Activated B cell treated with CpG ODN at 0.5 μM for 24 hours (primary cell): ENCODE results near the gene TMEM151A. TPM values are rescaled to one million over a fixed set of nuclear protein-coding genes. Genes with fewer than 3 reads are reported as not detected.

ENCODE experiments used
- ATAC-seq: fragments of 200-7000 bp; cut with Tn5 transposase; one replicate; pipeline ENCODE4 v1.10.0; 2021; ENCODE audit warnings: low read depth, mild to moderate bottlenecking, moderate library complexity
- CTCF ChIA-PET: fragments of 350-600 bp; sonication (Branson Sonifier 250); formaldehyde crosslinking; loops from one replicate; lab custom pipeline; 2021; ENCODE audit warnings: antibody characterized with exemption; lab: Charles Lee
- POLR2A ChIA-PET: fragments of 350-600 bp; sonication (Branson Sonifier 250); formaldehyde crosslinking; loops from one replicate; lab custom pipeline; 2021; ENCODE audit warnings: antibody characterized with exemption; lab: Charles Lee
- DNase-seq: peaks from one replicate; pipeline ENCODE4 v3.0.0; 2022
- H3K27ac Mint-ChIP-seq: one replicate; pipeline ENCODE4 v1.8.0; 2020; ENCODE audit warnings: mixed read lengths
- H3K27me3 Mint-ChIP-seq: one replicate; pipeline ENCODE4 v1.8.0; 2021; ENCODE audit warnings: mixed read lengths
- H3K36me3 Mint-ChIP-seq: one replicate; pipeline ENCODE4 v1.8.0; 2021; ENCODE audit warnings: low read depth, mixed read lengths
- H3K4me1 Mint-ChIP-seq: one replicate; pipeline ENCODE4 v1.8.0; 2021; ENCODE audit warnings: mixed read lengths
- H3K4me3 Mint-ChIP-seq: one replicate; pipeline ENCODE4 v1.8.0; 2020; ENCODE audit warnings: mild to moderate bottlenecking, mixed read lengths
- H3K9me3 Mint-ChIP-seq: one replicate; pipeline ENCODE4 v1.8.0; 2020; ENCODE audit warnings: mixed read lengths
- CTCF ChIP-seq: fragments of 200-600 bp; IDR thresholded peaks from one replicate; pipeline ENCODE4 v1.8.0; 2022; ENCODE audit warnings: antibody characterized with exemption, mild to moderate bottlenecking
- intact Hi-C: fragments of 100-400 bp; cut with micrococcal nuclease; formaldehyde crosslinking; loops from one replicate; pipeline ENCODE4 v1.15.1; 2024
- total RNA-seq: library from RNA; stranded (reverse); gene quantifications from 2 replicates; pipeline ENCODE4 v1.2.3, GENCODE V29; 2022

TMEM151A gene
- total RNA-seq, 1 donor from 2014 or later: not detected

- peak; percentile 95 for TF ChIP-seq CTCF
- intact Hi-C loops: loop anchor here (1.0 to 2.0 kb wide), 12 partner anchors 16 to 531 kb away; partner anchors contain the start of genes BRMS1, CCDC87, CCS and DPP3
- peak overlapping the region; percentile 97 for H3K27ac Mint-ChIP-seq
- peaks cover 30% of the 10 kb centered on the region for H3K4me1 Mint-ChIP-seq
- DNase-seq: peak; percentile 98
- ChIA-PET CTCF (interaction anchor here (0.6 to 5.1 kb wide), 21 partner anchors 9 to 438 kb away, joined by 3 to 67 read pairs (median 6); partner anchors contain the start of genes BRMS1, DPP3, MRPL11 and RBM4B), POLR2A (interaction anchor here (0.6 to 3.3 kb wide), 32 partner anchors 13 to 1729 kb away, joined by 3 to 26 read pairs (median 4); partner anchors contain the start of genes BRMS1, CCDC85B, DPP3 and MRPL11)
- no peaks in the 10 kb centered on the region for H3K9me3 Mint-ChIP-seq
- no peaks in the 10 kb centered on the region for H3K27me3 Mint-ChIP-seq
- ATAC-seq: peak; percentile 79
- peak overlapping the region; percentile 93 for H3K4me3 Mint-ChIP-seq
- H3K36me3 Mint-ChIP-seq: peaks cover 2% of the 10 kb centered on the region
Measured at GRCh38 chr11:66311965-66312548, 20.4 kb downstream of the TMEM151A start.

GRCh38 chr11:66312549-66313320, 21.0 kb downstream of the TMEM151A start:
- Mint-ChIP-seq H3K27ac (peak overlapping the region; percentile 97), H3K36me3 (peaks cover 2% of the 10 kb centered on the region), H3K4me1 (peaks cover 37% of the 10 kb centered on the region), H3K27me3 (no peaks in the 10 kb centered on the region), H3K9me3 (no peaks in the 10 kb centered on the region), H3K4me3 (peak overlapping the region; percentile 93)
- intact Hi-C loops: loop anchor here (1.0 to 2.0 kb wide), 12 partner anchors 16 to 531 kb away; partner anchors contain the start of genes BRMS1, CCDC87, CCS and DPP3
- DNase-seq: peak; percentile 96
- ChIA-PET CTCF (interaction anchor here (0.6 to 5.1 kb wide), 14 partner anchors 10 to 365 kb away, joined by 3 to 67 read pairs (median 10); partner anchors contain the start of genes BRMS1, DPP3, MRPL11 and RBM4B), POLR2A (interaction anchor here (0.5 to 3.3 kb wide), 34 partner anchors 12 to 1728 kb away, joined by 3 to 26 read pairs (median 4); partner anchors contain the start of genes BRMS1, CCDC85B, DPP3 and MRPL11)
- no peak for TF ChIP-seq CTCF
- peak; percentile 68 for ATAC-seq

DNA sequence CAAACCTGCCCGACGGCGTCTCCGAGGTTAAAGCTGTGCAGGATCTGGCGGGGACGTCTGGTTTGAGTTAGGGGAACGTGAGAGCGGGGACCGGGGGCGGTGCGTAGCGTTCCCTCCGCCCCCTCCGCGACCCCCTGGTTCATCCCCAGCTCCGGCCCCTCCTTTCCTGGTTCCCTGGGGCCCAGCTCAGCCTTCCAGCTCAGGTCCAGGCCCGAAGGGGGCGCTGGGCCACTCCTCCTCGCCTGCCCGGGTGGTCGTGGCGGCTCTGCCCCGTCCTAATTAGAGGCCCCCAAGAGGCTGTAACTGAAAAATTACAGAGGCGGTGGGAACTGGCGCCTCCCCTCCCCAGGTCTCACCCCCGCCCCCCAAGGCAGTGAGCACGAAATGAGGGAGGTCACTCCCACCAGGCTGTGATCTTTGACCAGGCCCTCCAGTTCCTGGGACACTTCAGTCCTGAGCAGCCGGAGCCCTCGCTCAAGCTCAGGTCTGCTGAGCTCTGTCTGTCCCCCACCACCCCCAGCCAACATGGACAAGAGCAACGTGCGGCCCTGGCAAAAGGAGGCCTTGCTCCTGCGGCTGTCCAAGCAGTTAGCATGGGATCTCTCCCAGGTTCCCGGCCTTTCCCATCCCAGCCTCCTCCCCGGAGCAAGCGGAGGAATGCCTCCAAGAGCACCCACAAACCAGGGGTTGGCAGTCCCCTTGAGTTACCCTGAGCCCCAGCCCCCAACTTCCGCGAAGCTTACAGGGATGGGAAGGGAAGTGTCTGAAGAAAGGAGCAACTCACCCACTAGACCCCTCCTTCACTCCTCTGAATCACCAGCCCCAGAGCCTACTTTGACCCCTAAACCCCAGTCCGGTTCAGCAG, 21.9 kb downstream of the TMEM151A start:
- no peak for DNase-seq
- Mint-ChIP-seq H3K4me1 (peaks cover 45% of the 10 kb centered on the region), H3K27ac (peak overlapping the region; percentile 97), H3K4me3 (peak overlapping the region; percentile 93), H3K9me3 (no peaks in the 10 kb centered on the region), H3K36me3 (peaks cover 2% of the 10 kb centered on the region), H3K27me3 (no peaks in the 10 kb centered on the region)
- ChIA-PET CTCF (interaction anchor here (0.6 to 5.1 kb wide), 8 partner anchors 18 to 485 kb away, joined by 3 to 67 read pairs (median 15); partner anchors contain the start of genes BRMS1, MRPL11 and YIF1A), POLR2A (interaction anchor here (0.5 to 3.3 kb wide), 24 partner anchors 11 to 1727 kb away, joined by 3 to 26 read pairs (median 6); partner anchors contain the start of genes BRMS1, CCDC85B, DPP3 and MRPL11)
- intact Hi-C loops: loop anchor here (2.0 kb wide), 1 partner anchor 363 kb away; the partner anchor contains the start of gene RBM4B
- no peak for TF ChIP-seq CTCF
- ATAC-seq: no peak

DNA sequence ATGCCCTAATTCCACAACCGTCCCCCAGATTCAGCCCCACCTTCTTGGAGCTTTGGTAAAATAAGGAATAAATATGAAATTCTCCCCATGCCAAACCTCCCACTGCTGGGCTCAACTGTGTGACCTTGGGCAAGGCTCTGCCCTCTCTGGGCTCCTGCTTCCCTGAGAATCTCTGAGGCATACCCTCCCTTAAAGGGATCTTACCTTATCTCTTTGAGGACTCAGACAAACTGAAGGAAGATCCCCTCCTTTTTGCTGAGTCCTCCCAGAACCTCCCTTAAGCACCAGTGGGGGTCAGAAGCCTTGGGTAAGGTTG, 22.4 kb downstream of the TMEM151A start:
- peaks cover 2% of the 10 kb centered on the region for H3K36me3 Mint-ChIP-seq
- ATAC-seq (no peak), DNase-seq (no peak)
- CTCF ChIA-PET: interaction anchor here (0.6 to 5.1 kb wide), 3 partner anchors 17 to 485 kb away, joined by 3 to 67 read pairs (median 4); no protein-coding TSS in a partner anchor
- TF ChIP-seq CTCF: no peak
- no peaks in the 10 kb centered on the region for H3K27me3 Mint-ChIP-seq
- peak overlapping the region; percentile 28 for H3K4me3 Mint-ChIP-seq
- peaks cover 51% of the 10 kb centered on the region for H3K4me1 Mint-ChIP-seq
- H3K9me3 Mint-ChIP-seq: no peaks in the 10 kb centered on the region
- POLR2A ChIA-PET: interaction anchor here (3.1 kb wide), 1 partner anchor 30 kb away, joined by 24 read pairs; the partner anchor contains the start of gene BRMS1
- intact Hi-C loops: no loop called here
- H3K27ac Mint-ChIP-seq: peak overlapping the region; percentile 30
